GM12878 (cell line): ENCODE results near the gene MRPL23. TPM values are rescaled to one million over a fixed set of nuclear protein-coding genes. Genes with fewer than 3 reads are reported as not detected.

Source experiments
- ATAC-seq: fragments of 200-7000 bp; cut with Tn5 transposase; 3 replicates; pipeline ENCODE4 v1.9.1; 2020; ENCODE audit warnings: mild to moderate bottlenecking, moderate library complexity
- BruUV-seq: library from RNA; stranded (reverse); fragments of 400-500 nt; replicated peaks from 2 replicates; lab custom pipeline; 2021; lab: Mats Ljungman, UMichigan
- CTCF ChIA-PET: fragments of 300-600 bp; sonication (Branson Sonifier 250); formaldehyde crosslinking; extraction: SDS; loops from one replicate; lab custom pipeline; 2021; ENCODE audit warnings: inconsistent platforms; lab: Yijun Ruan, JAX
- POLR2A ChIA-PET: fragments of 350-600 bp; formaldehyde crosslinking; extraction: SDS; loops from one replicate; lab custom pipeline; 2021; ENCODE audit warnings: inconsistent platforms; lab: Charles Lee
- RAD21 ChIA-PET: fragments of 300-600 bp; sonication (Branson Sonifier 250); formaldehyde crosslinking; loops from one replicate; lab custom pipeline; 2023; ENCODE audit warnings: antibody characterized with exemption; ENCODE audit not compliant: unreplicated experiment; lab: Charles Lee
- SMC1A ChIA-PET: fragments of 300-600 bp; sonication (Branson Sonifier 250); formaldehyde crosslinking; loops from one replicate; lab custom pipeline; 2023; ENCODE audit not compliant: unreplicated experiment, uncharacterized antibody; lab: Charles Lee
- DNase-seq: peaks from one replicate; pipeline ENCODE4 v3.0.0-alpha.2; 2011; ENCODE audit warnings: low read depth, low spot score
- FAIRE-seq: peaks from 3 replicates; lab custom pipeline; 2011; peaks lifted over from hg19 to GRCh38; lab: Jason Lieb, UNC
- H2AFZ ChIP-seq: 2 replicates; pipeline ENCODE4 v1.6.0; 2011; ENCODE audit warnings: low read depth, low read length, control low read depth; ENCODE audit not compliant: control insufficient read depth
- H3K27ac ChIP-seq: 2 replicates; pipeline ENCODE4 v1.5.1; 2011; ENCODE audit warnings: control low read depth; ENCODE audit not compliant: control insufficient read depth, insufficient read depth
- H3K27me3 ChIP-seq, 2 experiments: replicated peaks in 1 of 2; 2 replicates each; pipeline versions ENCODE4 v1.6.0 to v1.6.1; 2011; ENCODE audit warnings: low read length in 1 of 2; ENCODE audit not compliant: control insufficient read depth in 2 of 2, insufficient read depth in 2 of 2
- H3K36me3 ChIP-seq, 2 experiments: 2 replicates each; pipeline ENCODE4 v1.5.1; 2011; ENCODE audit warnings: low read length in 1 of 2; ENCODE audit not compliant: control insufficient read depth in 2 of 2, insufficient read depth in 2 of 2
- H3K4me1 ChIP-seq: 2 replicates; pipeline ENCODE4 v1.6.1; 2011; ENCODE audit warnings: mild to moderate bottlenecking, low read length, moderate library complexity, mixed read lengths; ENCODE audit not compliant: control insufficient read depth, insufficient read depth
- H3K4me2 ChIP-seq: 2 replicates; pipeline ENCODE4 v1.6.0; 2011; ENCODE audit warnings: control low read depth; ENCODE audit not compliant: control insufficient read depth, insufficient read depth
- H3K4me3 ChIP-seq: fragments of 200-600 bp; sonication (generic); 2 replicates; pipeline ENCODE4 v1.5.1; 2016
- H3K79me2 ChIP-seq: 2 replicates; pipeline ENCODE4 v1.6.0; 2011; ENCODE audit warnings: low read length; ENCODE audit not compliant: control insufficient read depth, insufficient read depth
- H3K9ac ChIP-seq: 2 replicates; pipeline ENCODE4 v1.8.0; 2011; ENCODE audit warnings: low read length, control low read depth, mixed read lengths; ENCODE audit not compliant: control insufficient read depth, insufficient read depth
- H3K9me3 ChIP-seq: replicated peaks from 3 replicates; pipeline ENCODE4 v1.5.1; 2011; ENCODE audit warnings: mild to moderate bottlenecking, low read length; ENCODE audit not compliant: control insufficient read depth, insufficient read depth
- H4K20me1 ChIP-seq: 2 replicates; pipeline ENCODE4 v1.6.0; 2011; ENCODE audit not compliant: control insufficient read depth, insufficient read depth
- BCL11A ChIP-seq: IDR thresholded peaks from 2 replicates; pipeline ENCODE4 v1.6.1; 2011; ENCODE audit warnings: low read depth, low read length
- BRCA1 ChIP-seq: IDR thresholded peaks from 2 replicates; pipeline ENCODE4 v1.6.1; 2011; ENCODE audit warnings: low read depth, low read length, improper control_type of control experiment
- EGR1 ChIP-seq, 2 experiments: IDR thresholded peaks; 1 replicate in 1 of 2; 2 replicates in 1 of 2; pipeline ENCODE4 v1.6.1; 2011 to 2012; ENCODE audit warnings: low read depth in 2 of 2, low read length in 2 of 2, borderline replicate concordance in 1 of 2, mild to moderate bottlenecking in 1 of 2, moderate library complexity in 1 of 2
- GATAD2B ChIP-seq: fragments of 450-650 bp; conservative IDR thresholded peaks from 2 replicates; pipeline ENCODE4 v1.6.1; 2017; ENCODE audit warnings: low read depth, mild to moderate bottlenecking, moderate library complexity
- MYC ChIP-seq: IDR thresholded peaks from 2 replicates; pipeline ENCODE4 v1.6.1; 2011; ENCODE audit warnings: mild to moderate bottlenecking, low read length, moderate library complexity, inconsistent platforms; ENCODE audit not compliant: insufficient read depth, insufficient replicate concordance, insufficient read length, severe bottlenecking
- NFXL1 ChIP-seq: fragments of 450-650 bp; IDR thresholded peaks from 2 replicates; pipeline ENCODE4 v1.6.1; 2017; ENCODE audit warnings: antibody characterized with exemption, mild to moderate bottlenecking, borderline replicate concordance
- NR2C1 ChIP-seq: fragments of 450-650 bp; IDR thresholded peaks from 2 replicates; pipeline ENCODE4 v1.6.1; 2017; ENCODE audit warnings: antibody characterized with exemption, mild to moderate bottlenecking, moderate library complexity
- SPI1 ChIP-seq: IDR thresholded peaks from 2 replicates; pipeline ENCODE4 v1.6.1; 2011; ENCODE audit warnings: low read depth, mild to moderate bottlenecking, low read length, moderate library complexity, borderline replicate concordance; ENCODE audit not compliant: insufficient read depth
- SREBF1 ChIP-seq: IDR thresholded peaks from 2 replicates; pipeline ENCODE4 v1.6.1; 2012; ENCODE audit warnings: mild to moderate bottlenecking, low read length
- STAT1 ChIP-seq: fragments of 450-650 bp; conservative IDR thresholded peaks from 2 replicates; pipeline ENCODE4 v1.6.1; 2014; ENCODE audit warnings: antibody characterized with exemption, mild to moderate bottlenecking
- SUZ12 ChIP-seq: fragments of 200-600 bp; sonication (generic); IDR thresholded peaks from one replicate; pipeline ENCODE4 v1.6.1; 2018; ENCODE audit warnings: antibody characterized with exemption, mild to moderate bottlenecking; ENCODE audit not compliant: unreplicated experiment
- YBX1 ChIP-seq: fragments of 450-650 bp; IDR thresholded peaks from 2 replicates; pipeline ENCODE4 v1.6.1; 2016; ENCODE audit warnings: antibody characterized with exemption
- ZNF207 ChIP-seq: fragments of 450-650 bp; IDR thresholded peaks from 2 replicates; pipeline ENCODE4 v1.6.1; 2014; ENCODE audit warnings: antibody characterized with exemption, mild to moderate bottlenecking, borderline replicate concordance
- WGBS: methylation state at CpG from one replicate; pipeline ENCODE4 v1.1.6; 2016; ENCODE audit warnings: low lambda C conversion rate; ENCODE audit not compliant: insufficient replicate concordance, insufficient coverage; ENCODE audit errors: missing lambda C conversion rate; 5-methylcytosine and 5-hydroxymethylcytosine counted together
- in situ Hi-C: fragments of 300-500 bp; cut with MboI; formaldehyde crosslinking; loops from 9 replicates; pipeline ENCODE4 v1.14.3; 2018; ENCODE audit warnings: mixed read lengths
- intact Hi-C: fragments of 100-400 bp; cut with micrococcal nuclease; formaldehyde crosslinking; loops from one replicate; pipeline ENCODE4 v1.14.2; 2022; ENCODE audit not compliant: unreplicated experiment
- polyA plus RNA-seq, 11 experiments: library from polyadenylated mRNA; depleted of rRNA in 4 of 11; unstranded in 6 of 11; stranded (reverse) in 5 of 11; fragments of >200 nt; fragmentation: Nextera tagmentation in 4 of 11; fragmentation: Illumina TruSeq in 1 of 11; extraction: Ambion mirVana in 4 of 11; extraction: Trizol in 1 of 11; gene quantifications; 1 replicate in 1 of 11; 2 replicates in 10 of 11; pipeline versions ENCODE4 v1.2.1 to v1.2.3, GENCODE V29; 2011 to 2016; ENCODE audit warnings: inconsistent platforms in 2 of 11, missing spikeins in 2 of 11, low read depth in 1 of 11
- total RNA-seq, 4 experiments: library from RNA; depleted of rRNA in 3 of 4; stranded (reverse); fragments of >200 nt in 3 of 4; fragmentation: Illumina TruSeq in 1 of 4; extraction: Trizol in 1 of 4; gene quantifications; 2 replicates each; pipeline versions ENCODE4 v1.2.1 to v1.2.3, GENCODE V29; 2013 to 2021
- TF ChIP-seq, protein P1 (sequence below): IDR thresholded peaks from 2 replicates; pipeline ENCODE4 v1.6.1; 2012; ENCODE audit warnings: low read length, inconsistent platforms
- TF ChIP-seq, protein P2 (sequence below): IDR thresholded peaks from 2 replicates; pipeline ENCODE4 v1.6.1; 2012; ENCODE audit warnings: mild to moderate bottlenecking, low read depth, low read length
- TF ChIP-seq, protein P3 (sequence below): fragments of 450-650 bp; formaldehyde crosslinking; IDR thresholded peaks from 2 replicates; pipeline ENCODE4 v1.5.0; 2022; ENCODE audit warnings: mild to moderate bottlenecking, missing genetic modification characterization
- TF ChIP-seq, protein P4 (sequence below): IDR thresholded peaks from 2 replicates; pipeline ENCODE4 v1.6.1; 2012; ENCODE audit warnings: low read depth, low read length, improper control_type of control experiment

MRPL23 gene
- total and polyA plus RNA-seq, 10 of the 15 experiments (the other 5 are each of a cell fraction or from before 2014, with no cell fraction given): 1.6 to 207 (median 126) TPM

DNA sequence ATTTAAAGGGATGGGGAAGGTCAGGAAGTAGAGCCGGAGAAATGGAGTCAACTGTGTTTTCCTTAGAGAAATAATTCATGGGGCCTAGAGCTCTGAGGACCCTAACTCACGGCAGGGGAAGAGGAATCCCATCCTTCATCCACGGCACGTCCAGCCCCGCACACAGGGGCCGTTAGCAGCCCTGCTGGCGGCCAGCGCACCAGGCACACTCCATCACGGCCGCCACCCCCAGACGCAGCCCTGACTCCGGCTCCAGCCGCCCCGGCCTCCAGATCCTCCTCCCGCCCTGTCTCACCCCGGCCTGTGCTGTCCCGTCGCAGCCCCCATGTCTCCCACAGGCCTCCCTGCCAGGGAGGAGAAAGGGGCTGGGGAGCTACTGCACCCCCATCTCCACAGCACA is 11.2 kb downstream of the MRPL23 start:
- FAIRE-seq (no peak), DNase-seq (no peak), ATAC-seq (no peak)
- no peak overlapping the region for H3K9ac ChIP-seq
- no peak overlapping the region for H2AFZ ChIP-seq
- no TSS peak for BruUV-seq
- TF ChIP-seq EGR1 (IDR thresholded peaks at IDR 0.05; ENCODE audit: borderline replicate concordance in 1 of 2, low read depth in 2 of 2, low read length in 2 of 2) (no peak), STAT1 (no peak), BCL11A (no peak), NFXL1 (no peak), SUZ12 (no peak), SREBF1 (no peak), NR2C1 (no peak), BRCA1 (no peak), SPI1 (no peak), MYC (no peak), GATAD2B (no peak), YBX1 (no peak), ZNF207 (no peak)
- TF ChIP-seq, protein P1, sequence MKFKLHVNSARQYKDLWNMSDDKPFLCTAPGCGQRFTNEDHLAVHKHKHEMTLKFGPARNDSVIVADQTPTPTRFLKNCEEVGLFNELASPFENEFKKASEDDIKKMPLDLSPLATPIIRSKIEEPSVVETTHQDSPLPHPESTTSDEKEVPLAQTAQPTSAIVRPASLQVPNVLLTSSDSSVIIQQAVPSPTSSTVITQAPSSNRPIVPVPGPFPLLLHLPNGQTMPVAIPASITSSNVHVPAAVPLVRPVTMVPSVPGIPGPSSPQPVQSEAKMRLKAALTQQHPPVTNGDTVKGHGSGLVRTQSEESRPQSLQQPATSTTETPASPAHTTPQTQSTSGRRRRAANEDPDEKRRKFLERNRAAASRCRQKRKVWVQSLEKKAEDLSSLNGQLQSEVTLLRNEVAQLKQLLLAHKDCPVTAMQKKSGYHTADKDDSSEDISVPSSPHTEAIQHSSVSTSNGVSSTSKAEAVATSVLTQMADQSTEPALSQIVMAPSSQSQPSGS: no peak
- TF ChIP-seq, protein P2, sequence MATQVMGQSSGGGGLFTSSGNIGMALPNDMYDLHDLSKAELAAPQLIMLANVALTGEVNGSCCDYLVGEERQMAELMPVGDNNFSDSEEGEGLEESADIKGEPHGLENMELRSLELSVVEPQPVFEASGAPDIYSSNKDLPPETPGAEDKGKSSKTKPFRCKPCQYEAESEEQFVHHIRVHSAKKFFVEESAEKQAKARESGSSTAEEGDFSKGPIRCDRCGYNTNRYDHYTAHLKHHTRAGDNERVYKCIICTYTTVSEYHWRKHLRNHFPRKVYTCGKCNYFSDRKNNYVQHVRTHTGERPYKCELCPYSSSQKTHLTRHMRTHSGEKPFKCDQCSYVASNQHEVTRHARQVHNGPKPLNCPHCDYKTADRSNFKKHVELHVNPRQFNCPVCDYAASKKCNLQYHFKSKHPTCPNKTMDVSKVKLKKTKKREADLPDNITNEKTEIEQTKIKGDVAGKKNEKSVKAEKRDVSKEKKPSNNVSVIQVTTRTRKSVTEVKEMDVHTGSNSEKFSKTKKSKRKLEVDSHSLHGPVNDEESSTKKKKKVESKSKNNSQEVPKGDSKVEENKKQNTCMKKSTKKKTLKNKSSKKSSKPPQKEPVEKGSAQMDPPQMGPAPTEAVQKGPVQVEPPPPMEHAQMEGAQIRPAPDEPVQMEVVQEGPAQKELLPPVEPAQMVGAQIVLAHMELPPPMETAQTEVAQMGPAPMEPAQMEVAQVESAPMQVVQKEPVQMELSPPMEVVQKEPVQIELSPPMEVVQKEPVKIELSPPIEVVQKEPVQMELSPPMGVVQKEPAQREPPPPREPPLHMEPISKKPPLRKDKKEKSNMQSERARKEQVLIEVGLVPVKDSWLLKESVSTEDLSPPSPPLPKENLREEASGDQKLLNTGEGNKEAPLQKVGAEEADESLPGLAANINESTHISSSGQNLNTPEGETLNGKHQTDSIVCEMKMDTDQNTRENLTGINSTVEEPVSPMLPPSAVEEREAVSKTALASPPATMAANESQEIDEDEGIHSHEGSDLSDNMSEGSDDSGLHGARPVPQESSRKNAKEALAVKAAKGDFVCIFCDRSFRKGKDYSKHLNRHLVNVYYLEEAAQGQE: no peak
- TF ChIP-seq, protein P3, sequence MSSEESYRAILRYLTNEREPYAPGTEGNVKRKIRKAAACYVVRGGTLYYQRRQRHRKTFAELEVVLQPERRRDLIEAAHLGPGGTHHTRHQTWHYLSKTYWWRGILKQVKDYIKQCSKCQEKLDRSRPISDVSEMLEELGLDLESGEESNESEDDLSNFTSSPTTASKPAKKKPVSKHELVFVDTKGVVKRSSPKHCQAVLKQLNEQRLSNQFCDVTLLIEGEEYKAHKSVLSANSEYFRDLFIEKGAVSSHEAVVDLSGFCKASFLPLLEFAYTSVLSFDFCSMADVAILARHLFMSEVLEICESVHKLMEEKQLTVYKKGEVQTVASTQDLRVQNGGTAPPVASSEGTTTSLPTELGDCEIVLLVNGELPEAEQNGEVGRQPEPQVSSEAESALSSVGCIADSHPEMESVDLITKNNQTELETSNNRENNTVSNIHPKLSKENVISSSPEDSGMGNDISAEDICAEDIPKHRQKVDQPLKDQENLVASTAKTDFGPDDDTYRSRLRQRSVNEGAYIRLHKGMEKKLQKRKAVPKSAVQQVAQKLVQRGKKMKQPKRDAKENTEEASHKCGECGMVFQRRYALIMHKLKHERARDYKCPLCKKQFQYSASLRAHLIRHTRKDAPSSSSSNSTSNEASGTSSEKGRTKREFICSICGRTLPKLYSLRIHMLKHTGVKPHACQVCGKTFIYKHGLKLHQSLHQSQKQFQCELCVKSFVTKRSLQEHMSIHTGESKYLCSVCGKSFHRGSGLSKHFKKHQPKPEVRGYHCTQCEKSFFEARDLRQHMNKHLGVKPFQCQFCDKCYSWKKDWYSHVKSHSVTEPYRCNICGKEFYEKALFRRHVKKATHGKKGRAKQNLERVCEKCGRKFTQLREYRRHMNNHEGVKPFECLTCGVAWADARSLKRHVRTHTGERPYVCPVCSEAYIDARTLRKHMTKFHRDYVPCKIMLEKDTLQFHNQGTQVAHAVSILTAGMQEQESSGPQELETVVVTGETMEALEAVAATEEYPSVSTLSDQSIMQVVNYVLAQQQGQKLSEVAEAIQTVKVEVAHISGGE (CRISPR knock-in tag): no peak
- TF ChIP-seq, protein P4, sequence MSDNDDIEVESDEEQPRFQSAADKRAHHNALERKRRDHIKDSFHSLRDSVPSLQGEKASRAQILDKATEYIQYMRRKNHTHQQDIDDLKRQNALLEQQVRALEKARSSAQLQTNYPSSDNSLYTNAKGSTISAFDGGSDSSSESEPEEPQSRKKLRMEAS: no peak
- no peaks in the 10 kb centered on the region for H4K20me1 ChIP-seq
- ChIA-PET RAD21 (no interaction called here), POLR2A (no interaction called here), CTCF (no interaction called here), SMC1A (no interaction called here)
- no CpG with 5 or more reads among the region's 18 CpGs for WGBS
- H3K9me3 ChIP-seq: no peaks in the 10 kb centered on the region
- H3K36me3 ChIP-seq: no peaks in the 10 kb centered on the region
- in situ Hi-C loops: no loop called here
- H3K4me3 ChIP-seq: no peak overlapping the region
- intact Hi-C loops: no loop called here
- no peaks in the 10 kb centered on the region for H3K27me3 ChIP-seq
- H3K4me1 ChIP-seq: no peaks in the 10 kb centered on the region
- H3K4me2 ChIP-seq: no peak overlapping the region
- no peak overlapping the region for H3K27ac ChIP-seq
- no peaks in the 10 kb centered on the region for H3K79me2 ChIP-seq
